ENCODE results near the gene KLF13.

Gene KLF13

GRCh38 chr15:31317421-31318327 lies 9.0 kb upstream of the KLF13 start:
- no peak for DNase-seq

GRCh38 chr15:31318429-31318828 lies 8.2 kb upstream of the KLF13 start:
- DNase-seq: no peak

- DNase-seq: no peak
Observed at GRCh38 chr15:31320022-31320421, 6.6 kb upstream of the KLF13 start.

- no peak for DNase-seq
Observed at GRCh38 chr15:31321418-31321817, 5.2 kb upstream of the KLF13 start.

GRCh38 chr15:31322504-31322903 lies 4.1 kb upstream of the KLF13 start:
- no peak for DNase-seq

- no peak for DNase-seq
Observed at GRCh38 chr15:31323627-31324026, 3.0 kb upstream of the KLF13 start.

- no peak for DNase-seq
Observed at GRCh38 chr15:31324186-31324585, 2.4 kb upstream of the KLF13 start.

GRCh38 chr15:31324806-31325594 lies 1.6 kb upstream of the KLF13 start:
- DNase-seq: no peak

GRCh38 chr15:31325595-31326155 lies 960 bp upstream of the KLF13 start:
- peak; percentile 62 for DNase-seq

- peak; percentile 75 for DNase-seq
Observed at GRCh38 chr15:31326875-31327668, 437 bp downstream of the KLF13 start.

GRCh38 chr15:31327669-31328427 lies 1.2 kb downstream of the KLF13 start:
- DNase-seq: peak; percentile 81

- peak; percentile 74 for DNase-seq
Observed at GRCh38 chr15:31328428-31328968, 1.9 kb downstream of the KLF13 start.

- DNase-seq: no peak
Observed at GRCh38 chr15:31328969-31329639, 2.5 kb downstream of the KLF13 start.

GRCh38 chr15:31329640-31330010 lies 3.0 kb downstream of the KLF13 start:
- DNase-seq: no peak

GRCh38 chr15:31330111-31330785 lies 3.6 kb downstream of the KLF13 start:
- no peak for DNase-seq

GRCh38 chr15:31330836-31331235 lies 4.2 kb downstream of the KLF13 start:
- DNase-seq: no peak

- no peak for DNase-seq
Observed at GRCh38 chr15:31331389-31331788, 4.8 kb downstream of the KLF13 start.

GRCh38 chr15:31332020-31332680 lies 5.5 kb downstream of the KLF13 start:
- no peak for DNase-seq

- no peak for DNase-seq
Observed at GRCh38 chr15:31332681-31333071, 6.0 kb downstream of the KLF13 start.

GRCh38 chr15:31333119-31333518 lies 6.5 kb downstream of the KLF13 start:
- DNase-seq: no peak
